GM18868 (cell line): ENCODE results near the gene MED31.
"Not testable (repeated sequence)": the region's sequence is repeated elsewhere in the genome, so short reads cannot be mapped to it uniquely, and the experiment has no call there.

Source experiments
- ATAC-seq: cut with Tn5 transposase; IDR thresholded peaks from one replicate; pipeline ENCODE4 v1.9.1; 2021; ENCODE audit warnings: mild to moderate bottlenecking, moderate library complexity; ENCODE audit not compliant: unreplicated experiment

The MED31 gene

GRCh38 chr17:6656797-6657632 is 5.6 kb upstream of the MED31 start:
- ATAC-seq = not testable (repeated sequence)

- not testable (repeated sequence) for ATAC-seq
These were observed 4.4 kb upstream of the MED31 start for GRCh38 chr17:6655732-6656361.

DNA sequence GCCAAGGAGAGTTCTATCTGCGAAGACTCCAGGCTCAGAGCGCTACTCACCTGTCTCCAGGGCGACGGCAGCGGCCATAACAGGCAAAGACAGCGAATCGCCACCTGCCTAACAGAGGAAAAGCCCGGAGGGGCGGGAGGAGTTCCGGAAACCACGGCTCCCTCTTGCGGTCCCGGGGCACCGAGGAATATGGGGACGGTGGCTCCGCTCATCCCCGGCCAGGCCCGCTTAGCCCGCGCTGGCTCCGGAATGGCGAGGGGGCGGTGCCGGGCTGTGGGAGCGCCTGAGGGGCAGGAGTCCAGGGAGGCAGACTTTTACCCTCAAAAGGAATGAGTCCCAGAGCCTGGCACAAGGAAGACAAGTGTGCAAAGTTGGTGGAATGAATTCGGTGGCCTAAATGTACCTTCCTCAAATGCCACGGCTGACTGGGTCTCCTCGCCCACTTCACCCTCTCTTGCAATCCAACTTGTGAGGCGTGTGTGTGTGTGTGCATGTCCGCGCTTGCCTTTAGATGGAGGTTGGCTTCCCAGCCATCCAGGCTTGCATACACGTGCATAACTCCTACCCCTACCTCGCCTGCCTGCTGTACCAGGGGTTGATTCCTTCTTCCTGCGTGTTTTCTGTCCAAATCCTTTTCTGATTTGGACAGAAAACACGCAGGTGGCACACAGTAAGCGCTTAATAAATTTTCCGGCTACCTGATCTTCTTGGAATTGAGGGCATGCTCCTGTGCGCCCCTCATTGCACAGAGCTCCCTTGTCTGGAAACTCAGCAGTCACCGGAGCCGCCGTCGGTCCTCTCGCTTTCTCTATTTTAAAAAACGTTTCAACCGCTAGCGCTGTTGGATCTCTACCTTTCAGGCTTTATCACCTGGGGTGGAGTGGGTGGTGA is 3.7 kb upstream of the MED31 start:
- no peak for ATAC-seq

DNA sequence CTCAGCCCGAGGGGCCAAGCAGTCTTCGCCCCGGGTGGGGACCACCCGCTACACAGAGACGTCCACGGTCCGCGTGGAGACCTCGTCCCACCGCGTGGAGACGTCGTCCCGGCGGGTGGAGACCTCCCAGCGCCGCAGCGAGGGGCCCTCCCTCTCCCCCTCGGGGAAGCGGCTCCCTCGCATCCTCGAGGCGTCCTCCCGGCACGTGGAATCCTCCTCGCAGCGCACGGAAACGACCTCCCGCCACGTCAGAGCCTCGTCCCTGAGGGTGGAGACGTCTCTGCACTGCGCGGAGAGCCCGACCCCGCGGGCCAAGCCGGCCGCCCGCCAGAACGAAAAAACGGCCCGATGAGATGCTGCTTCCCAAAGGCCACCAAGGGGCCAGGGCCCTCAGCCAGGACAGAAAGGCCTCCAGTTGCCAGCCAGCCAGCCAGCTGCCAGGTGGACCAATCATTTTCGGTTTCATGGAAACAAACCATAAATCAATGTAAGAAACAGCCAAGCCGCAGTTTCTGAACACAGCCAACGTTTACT is 581 bp upstream of the MED31 start:
- ATAC-seq = peak; percentile 11

- ATAC-seq = no peak
These were observed 3.2 kb downstream of the MED31 start for GRCh38 chr17:6648181-6648580.

DNA sequence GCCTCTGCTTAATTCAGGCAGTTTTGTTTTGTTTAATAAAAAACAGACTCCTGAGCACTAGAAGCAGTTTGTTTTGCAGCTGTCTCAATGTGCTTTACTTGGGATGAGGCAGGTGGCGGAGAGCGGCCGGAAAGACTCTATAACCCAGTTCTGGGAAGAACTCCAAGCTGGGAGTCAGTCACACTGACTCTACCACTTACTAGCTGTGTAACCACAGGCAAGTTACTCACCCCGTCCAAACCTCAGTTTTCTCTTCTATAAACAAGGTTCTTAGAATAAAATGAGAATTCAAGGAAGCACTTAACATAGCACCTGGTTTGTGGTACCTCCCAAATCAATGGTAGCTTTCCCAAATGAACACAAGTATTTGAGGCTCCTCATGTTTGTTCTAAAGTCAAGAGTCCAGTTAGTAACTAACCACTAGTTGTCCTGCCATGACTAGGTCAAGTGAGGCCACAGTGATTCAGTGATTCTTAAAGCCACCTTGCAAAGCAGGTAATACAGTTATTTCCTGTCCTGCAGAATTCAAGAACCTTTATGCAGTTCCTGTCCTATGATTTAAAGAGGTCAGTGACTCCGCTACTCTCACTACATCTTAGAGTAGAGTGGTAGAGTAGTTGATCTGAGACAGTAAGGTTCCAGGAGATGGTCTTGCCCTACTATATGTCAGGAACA is 7.8 kb downstream of the MED31 start:
- ATAC-seq = no peak

- ATAC-seq = no peak
These were observed 8.8 kb downstream of the MED31 start for GRCh38 chr17:6642592-6642991.

GRCh38 chr17:6641247-6641863 is 10.1 kb downstream of the MED31 start:
- ATAC-seq = no peak

- ATAC-seq = peak; percentile 85
These were observed 10.7 kb downstream of the MED31 start, which contains the start of the genes KIAA0753 and TXNDC17 for GRCh38 chr17:6640536-6641246. Gene KIAA0753, minus strand, starts transcription at chr17:6640711. Its CDS starts 5,608 bp downstream, at chr17:6635103. Gene TXNDC17, plus strand, starts transcription at chr17:6641060. Its CDS starts 23 bp downstream, at chr17:6641083.

- ATAC-seq = peak; percentile 6
These were observed 11.5 kb downstream of the MED31 start for GRCh38 chr17:6639586-6640535.

DNA sequence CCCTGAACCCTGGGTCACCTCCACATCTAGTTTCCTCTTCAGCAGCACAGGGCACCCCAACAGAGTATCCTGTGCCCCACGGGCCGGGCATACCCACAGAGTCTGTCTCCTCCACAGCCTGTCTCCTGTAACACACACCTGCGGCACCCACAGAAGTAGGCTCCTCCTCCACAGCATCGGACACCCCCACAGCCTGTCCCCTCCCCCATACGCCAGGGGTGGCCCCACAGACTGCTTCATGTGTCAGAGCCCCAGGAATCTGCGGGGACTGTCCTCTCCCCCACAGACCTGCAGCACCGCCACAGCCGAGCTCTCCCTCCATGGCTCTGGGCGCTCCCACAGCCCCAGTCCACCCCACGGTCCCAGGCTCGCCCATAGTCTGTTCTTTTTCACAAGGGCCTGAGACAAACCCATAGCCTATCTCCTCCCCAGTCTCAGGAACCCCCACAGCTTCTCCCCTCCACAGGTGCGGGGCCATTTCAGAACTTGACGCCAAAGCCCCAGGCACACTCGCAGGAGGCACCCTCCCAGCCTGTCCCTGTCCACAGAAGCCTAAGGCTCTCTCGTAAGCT is 12.3 kb downstream of the MED31 start:
- no peak for ATAC-seq

GRCh38 chr17:6638046-6638908 is 13.1 kb downstream of the MED31 start:
- ATAC-seq = no peak

GRCh38 chr17:6637458-6637840 is 14.0 kb downstream of the MED31 start:
- ATAC-seq = no peak

- no peak for ATAC-seq
These were observed 14.6 kb downstream of the MED31 start for GRCh38 chr17:6636616-6637457.

DNA sequence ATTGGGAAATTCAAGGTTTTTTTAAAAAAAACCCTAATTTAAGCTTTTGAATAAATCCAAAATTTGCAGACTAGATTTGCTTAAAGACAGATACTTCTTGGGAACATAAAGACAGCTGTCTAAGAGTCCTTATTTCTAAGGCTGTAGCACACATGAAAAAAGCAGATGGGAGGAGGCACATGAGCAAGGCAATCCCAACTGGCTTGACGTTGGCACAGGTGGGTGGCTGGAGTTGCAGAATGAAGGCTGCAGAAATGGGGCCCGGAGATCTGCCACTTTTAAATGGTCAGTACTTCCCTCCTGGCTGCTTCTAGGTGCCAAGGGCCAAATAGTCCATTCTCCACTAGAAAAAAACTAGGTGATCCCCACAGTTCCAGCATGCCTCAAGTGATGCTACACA is 15.3 kb downstream of the MED31 start:
- no peak for ATAC-seq

DNA sequence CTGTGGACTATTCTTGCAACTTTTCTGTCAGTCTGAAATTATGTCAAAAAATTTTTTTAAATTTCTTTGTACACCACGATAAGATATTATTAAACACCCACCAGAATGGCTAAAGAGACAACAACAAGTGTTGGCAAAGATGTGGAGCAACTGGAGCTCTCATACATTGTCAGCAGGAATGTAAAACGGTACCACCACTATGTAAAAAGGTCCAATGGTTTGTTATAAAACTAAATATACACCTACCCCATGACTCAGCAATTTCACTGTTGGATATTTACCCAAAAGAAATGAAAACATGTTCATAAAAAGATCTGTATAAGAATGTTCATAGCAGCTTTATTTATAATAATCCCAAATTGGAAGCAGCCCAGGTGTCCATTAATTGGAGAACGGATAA is 18.1 kb downstream of the MED31 start:
- ATAC-seq = no peak
